MM.1S (cell line): ENCODE data around the gene SLC28A3.
"Not testable (repeated sequence)": the region's sequence is repeated elsewhere in the genome, so short reads cannot be mapped to it uniquely, and the experiment has no call there.

Source experiments
- DNase-seq: peaks from one replicate; pipeline ENCODE4 v3.0.0-alpha.2; 2015
- H2AFZ ChIP-seq: fragments of 300-600 bp; sonication (generic); 2 replicates; pipeline ENCODE4 v1.6.0; 2016; ENCODE audit warnings: antibody characterized with exemption, low read length
- H3F3A ChIP-seq: fragments of 300-600 bp; sonication (generic); 2 replicates; pipeline ENCODE4 v1.6.1; 2016; ENCODE audit warnings: mild to moderate bottlenecking, antibody characterized with exemption, low read length, moderate library complexity, mixed read lengths; ENCODE audit not compliant: insufficient read depth
- H3K27ac ChIP-seq: fragments of 300-600 bp; sonication (generic); 2 replicates; pipeline ENCODE4 v1.5.1; 2016; ENCODE audit warnings: mild to moderate bottlenecking, low read length
- H3K27me3 ChIP-seq: fragments of 300-600 bp; sonication (generic); replicated peaks from 2 replicates; pipeline ENCODE4 v1.6.0; 2016; ENCODE audit warnings: low read length; ENCODE audit not compliant: insufficient read depth
- H3K36me3 ChIP-seq: fragments of 300-600 bp; sonication (generic); replicated peaks from 2 replicates; pipeline ENCODE4 v1.6.1; 2016; ENCODE audit warnings: mild to moderate bottlenecking, low read length, mixed read lengths; ENCODE audit not compliant: insufficient read depth
- H3K4me1 ChIP-seq: fragments of 300-600 bp; sonication (generic); 2 replicates; pipeline ENCODE4 v1.6.1; 2016; ENCODE audit warnings: low read length, mixed read lengths
- H3K4me2 ChIP-seq: fragments of 300-600 bp; sonication (generic); 2 replicates; pipeline ENCODE4 v1.6.0; 2016; ENCODE audit warnings: low read depth, low read length
- H3K4me3 ChIP-seq: fragments of 300-600 bp; sonication (generic); 2 replicates; pipeline ENCODE4 v1.5.1; 2016; ENCODE audit warnings: low read length, mixed read lengths
- H3K79me2 ChIP-seq: fragments of 300-600 bp; sonication (generic); 2 replicates; pipeline ENCODE4 v1.6.1; 2016; ENCODE audit warnings: mixed run types, low read length, mixed read lengths
- H3K9ac ChIP-seq: fragments of 300-600 bp; sonication (generic); 2 replicates; pipeline ENCODE4 v1.6.1; 2016; ENCODE audit warnings: low read length, mixed read lengths
- H3K9me2 ChIP-seq: fragments of 300-600 bp; sonication (generic); replicated peaks from 2 replicates; pipeline ENCODE4 v1.6.1; 2016; ENCODE audit warnings: mild to moderate bottlenecking, low read length, mixed read lengths; ENCODE audit not compliant: insufficient read depth
- H3K9me3 ChIP-seq: fragments of 300-600 bp; sonication (generic); replicated peaks from 2 replicates; pipeline ENCODE4 v1.6.1; 2016; ENCODE audit warnings: mild to moderate bottlenecking, low read length, mixed read lengths; ENCODE audit not compliant: insufficient read depth
- H4K20me1 ChIP-seq: fragments of 300-600 bp; sonication (generic); 2 replicates; pipeline ENCODE4 v1.6.1; 2016; ENCODE audit warnings: mild to moderate bottlenecking, low read length, moderate library complexity, mixed read lengths; ENCODE audit not compliant: insufficient read depth
- EZH2 ChIP-seq: fragments of 300-600 bp; sonication (generic); optimal IDR thresholded peaks from 2 replicates; pipeline ENCODE3; 2017; ENCODE audit warnings: low read depth, mild to moderate bottlenecking, antibody characterized with exemption, low read length, mixed read lengths
- EZH2phosphoT487 ChIP-seq: fragments of 300-600 bp; sonication (generic); IDR thresholded peaks from 2 replicates; pipeline ENCODE4 v1.6.1; 2018; ENCODE audit warnings: antibody characterized with exemption, low read length
- TF ChIP-seq, protein P1 (sequence below): fragments of 300-600 bp; sonication (generic); IDR thresholded peaks from 2 replicates; pipeline ENCODE4 v1.5.1; 2016; ENCODE audit warnings: antibody characterized with exemption, low read length, mixed read lengths

The SLC28A3 gene, protein sequence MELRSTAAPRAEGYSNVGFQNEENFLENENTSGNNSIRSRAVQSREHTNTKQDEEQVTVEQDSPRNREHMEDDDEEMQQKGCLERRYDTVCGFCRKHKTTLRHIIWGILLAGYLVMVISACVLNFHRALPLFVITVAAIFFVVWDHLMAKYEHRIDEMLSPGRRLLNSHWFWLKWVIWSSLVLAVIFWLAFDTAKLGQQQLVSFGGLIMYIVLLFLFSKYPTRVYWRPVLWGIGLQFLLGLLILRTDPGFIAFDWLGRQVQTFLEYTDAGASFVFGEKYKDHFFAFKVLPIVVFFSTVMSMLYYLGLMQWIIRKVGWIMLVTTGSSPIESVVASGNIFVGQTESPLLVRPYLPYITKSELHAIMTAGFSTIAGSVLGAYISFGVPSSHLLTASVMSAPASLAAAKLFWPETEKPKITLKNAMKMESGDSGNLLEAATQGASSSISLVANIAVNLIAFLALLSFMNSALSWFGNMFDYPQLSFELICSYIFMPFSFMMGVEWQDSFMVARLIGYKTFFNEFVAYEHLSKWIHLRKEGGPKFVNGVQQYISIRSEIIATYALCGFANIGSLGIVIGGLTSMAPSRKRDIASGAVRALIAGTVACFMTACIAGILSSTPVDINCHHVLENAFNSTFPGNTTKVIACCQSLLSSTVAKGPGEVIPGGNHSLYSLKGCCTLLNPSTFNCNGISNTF

DNA sequence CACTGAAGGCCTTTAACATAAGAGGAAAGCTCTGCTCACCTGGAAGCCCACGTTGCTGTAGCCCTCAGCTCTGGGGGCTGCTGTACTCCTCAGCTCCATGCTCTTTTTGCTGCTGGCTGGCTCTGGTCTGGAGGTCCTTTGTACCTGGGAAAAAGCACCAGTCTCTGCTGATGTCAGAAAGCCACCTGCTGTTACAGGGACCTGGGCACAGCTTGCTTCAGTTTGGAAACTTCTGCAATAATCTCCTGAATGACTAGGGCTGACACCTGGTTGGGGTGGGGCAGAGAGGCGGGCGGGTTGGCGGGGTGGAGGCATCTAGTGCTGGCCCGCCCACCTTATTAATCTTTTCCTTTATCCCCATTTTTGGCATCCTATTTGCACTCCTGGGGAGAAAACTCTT is at the start of gene SLC28A3:
Gene SLC28A3, minus strand, starts transcription at position 224 of the 400 bp plus-strand sequence. Its CDS starts 125 bp downstream, at position 99.
- no peaks in the 10 kb centered on the region for H3K9me2 ChIP-seq
- H3K27me3 ChIP-seq = no peaks in the 10 kb centered on the region
- H2AFZ ChIP-seq = no peak within 1 kb of the TSS
- H3K4me2 ChIP-seq = no peak within 1 kb of the TSS
- no peak within 1 kb of the TSS for H3K9ac ChIP-seq
- H4K20me1 ChIP-seq = no peaks in the 10 kb centered on the region
- no peaks in the 10 kb centered on the region for H3K9me3 ChIP-seq
- H3K79me2 ChIP-seq = no peaks in the 10 kb centered on the region
- H3K36me3 ChIP-seq = no peaks in the 10 kb centered on the region
- H3K4me3 ChIP-seq = no peak within 1 kb of the TSS
- DNase-seq = no peak
- TF ChIP-seq, protein P1, sequence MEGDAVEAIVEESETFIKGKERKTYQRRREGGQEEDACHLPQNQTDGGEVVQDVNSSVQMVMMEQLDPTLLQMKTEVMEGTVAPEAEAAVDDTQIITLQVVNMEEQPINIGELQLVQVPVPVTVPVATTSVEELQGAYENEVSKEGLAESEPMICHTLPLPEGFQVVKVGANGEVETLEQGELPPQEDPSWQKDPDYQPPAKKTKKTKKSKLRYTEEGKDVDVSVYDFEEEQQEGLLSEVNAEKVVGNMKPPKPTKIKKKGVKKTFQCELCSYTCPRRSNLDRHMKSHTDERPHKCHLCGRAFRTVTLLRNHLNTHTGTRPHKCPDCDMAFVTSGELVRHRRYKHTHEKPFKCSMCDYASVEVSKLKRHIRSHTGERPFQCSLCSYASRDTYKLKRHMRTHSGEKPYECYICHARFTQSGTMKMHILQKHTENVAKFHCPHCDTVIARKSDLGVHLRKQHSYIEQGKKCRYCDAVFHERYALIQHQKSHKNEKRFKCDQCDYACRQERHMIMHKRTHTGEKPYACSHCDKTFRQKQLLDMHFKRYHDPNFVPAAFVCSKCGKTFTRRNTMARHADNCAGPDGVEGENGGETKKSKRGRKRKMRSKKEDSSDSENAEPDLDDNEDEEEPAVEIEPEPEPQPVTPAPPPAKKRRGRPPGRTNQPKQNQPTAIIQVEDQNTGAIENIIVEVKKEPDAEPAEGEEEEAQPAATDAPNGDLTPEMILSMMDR = no peak
- TF ChIP-seq EZH2 = no peak
- TF ChIP-seq EZH2phosphoT487 = no peak
- no peak within 1 kb of the TSS for H3K27ac ChIP-seq
- no peaks in the 10 kb centered on the region for H3K4me1 ChIP-seq
- H3F3A ChIP-seq = no peaks in the 10 kb centered on the region

DNA sequence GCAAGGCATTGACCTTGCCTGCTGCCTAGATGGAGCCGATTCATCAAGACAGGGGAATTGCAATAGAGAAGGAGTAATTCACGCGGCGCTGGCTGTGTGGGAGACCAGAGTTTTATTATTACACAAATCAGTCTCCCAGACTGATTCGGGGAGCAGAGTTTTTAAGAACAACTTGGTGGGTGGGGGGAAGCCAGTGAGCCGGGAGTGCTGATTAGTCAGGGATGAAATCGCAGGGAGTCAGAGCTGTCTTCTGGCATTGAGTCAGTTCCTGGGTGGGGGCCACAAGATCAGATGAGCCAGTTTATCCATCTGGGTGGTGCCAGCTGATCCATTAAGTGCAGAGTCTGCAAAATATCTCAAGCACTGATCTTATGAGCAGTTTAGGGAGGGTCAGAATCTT is 49.7 kb upstream of the SLC28A3 start:
- not testable (repeated sequence) for H3K27ac ChIP-seq, H3K9me3 ChIP-seq, H3K4me2 ChIP-seq, H2AFZ ChIP-seq, H4K20me1 ChIP-seq, H3K27me3 ChIP-seq, DNase-seq, H3K9ac ChIP-seq, H3K36me3 ChIP-seq, H3K9me2 ChIP-seq, H3K4me3 ChIP-seq, H3K79me2 ChIP-seq, H3K4me1 ChIP-seq, H3F3A ChIP-seq

DNA sequence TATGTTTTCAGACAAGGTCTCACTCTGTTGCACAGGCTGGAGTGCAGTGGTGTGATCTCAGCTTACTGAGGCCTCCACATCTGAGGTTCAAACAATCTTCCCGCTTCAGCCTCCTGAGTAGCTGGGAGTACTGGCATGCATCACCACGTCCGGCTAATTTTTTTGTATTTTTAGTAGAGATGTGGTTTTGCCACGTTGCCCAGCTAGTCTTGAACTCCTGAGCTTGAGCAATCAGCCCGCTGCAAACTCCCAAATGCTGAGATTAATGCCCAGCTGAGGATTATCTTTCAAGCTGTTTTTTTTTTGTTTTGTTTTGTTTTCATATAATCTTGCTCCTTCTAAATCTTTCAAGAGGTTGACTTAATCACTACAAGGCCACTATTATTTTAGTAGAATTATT is 47.3 kb upstream of the SLC28A3 start:
- H3K9ac ChIP-seq = no peak overlapping the region
- H3K27me3 ChIP-seq = no peaks in the 10 kb centered on the region
- H4K20me1 ChIP-seq = no peaks in the 10 kb centered on the region
- H3K9me3 ChIP-seq = no peaks in the 10 kb centered on the region
- H3F3A ChIP-seq = no peaks in the 10 kb centered on the region
- no peaks in the 10 kb centered on the region for H3K4me1 ChIP-seq
- H3K79me2 ChIP-seq = no peaks in the 10 kb centered on the region
- no peak overlapping the region for H3K27ac ChIP-seq
- H3K36me3 ChIP-seq = no peaks in the 10 kb centered on the region
- no peak overlapping the region for H2AFZ ChIP-seq
- no peak overlapping the region for H3K4me2 ChIP-seq
- no peak for DNase-seq
- TF ChIP-seq EZH2phosphoT487 (no peak), EZH2 (no peak)
- TF ChIP-seq, protein P1 = no peak
- no peaks in the 10 kb centered on the region for H3K9me2 ChIP-seq
- H3K4me3 ChIP-seq = no peak overlapping the region

DNA sequence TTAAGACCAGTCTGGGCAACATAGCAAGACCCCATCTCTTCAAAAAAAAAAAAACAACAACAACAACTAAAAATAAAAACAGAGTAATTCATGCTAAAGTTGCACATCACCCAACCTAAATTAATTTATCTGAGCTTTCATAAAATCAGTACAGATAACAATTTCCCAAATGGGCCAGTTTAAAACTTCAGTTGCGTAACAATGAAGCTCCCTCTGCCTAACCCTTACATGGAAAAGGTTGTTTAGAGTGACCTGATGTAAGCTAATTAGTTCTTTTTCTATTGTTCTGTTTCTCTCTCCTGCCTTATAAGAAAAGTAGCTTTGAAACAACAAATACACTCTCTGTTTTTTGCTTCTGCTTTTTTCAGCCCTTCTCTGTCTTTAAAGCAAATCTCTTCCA is 46.2 kb upstream of the SLC28A3 start:
- no peaks in the 10 kb centered on the region for H3K4me1 ChIP-seq

More for the DNA sequence above, 46.2 kb upstream of the SLC28A3 start:
- H2AFZ ChIP-seq = no peak overlapping the region
- no peaks in the 10 kb centered on the region for H3F3A ChIP-seq
- no peak overlapping the region for H3K27ac ChIP-seq
- H3K9me3 ChIP-seq = no peaks in the 10 kb centered on the region
- no peak for DNase-seq
- no peaks in the 10 kb centered on the region for H3K9me2 ChIP-seq
- no peak overlapping the region for H3K4me2 ChIP-seq
- H3K27me3 ChIP-seq = no peaks in the 10 kb centered on the region
- no peaks in the 10 kb centered on the region for H3K36me3 ChIP-seq
- H4K20me1 ChIP-seq = no peaks in the 10 kb centered on the region
- H3K9ac ChIP-seq = no peak overlapping the region
- TF ChIP-seq EZH2phosphoT487 (no peak), EZH2 (no peak)
- TF ChIP-seq, protein P1 = no peak
- no peaks in the 10 kb centered on the region for H3K79me2 ChIP-seq
- H3K4me3 ChIP-seq = no peak overlapping the region
